GM21515 (cell line): ENCODE measurements around the gene USH2A.
"Not testable (repeated sequence)": the region's sequence is repeated elsewhere in the genome, so short reads cannot be mapped to it uniquely, and the experiment has no call there.

Experiments used
- ATAC-seq: cut with Tn5 transposase; IDR thresholded peaks from one replicate; pipeline ENCODE4 v1.9.1; 2021; ENCODE audit not compliant: unreplicated experiment

USH2A gene

DNA sequence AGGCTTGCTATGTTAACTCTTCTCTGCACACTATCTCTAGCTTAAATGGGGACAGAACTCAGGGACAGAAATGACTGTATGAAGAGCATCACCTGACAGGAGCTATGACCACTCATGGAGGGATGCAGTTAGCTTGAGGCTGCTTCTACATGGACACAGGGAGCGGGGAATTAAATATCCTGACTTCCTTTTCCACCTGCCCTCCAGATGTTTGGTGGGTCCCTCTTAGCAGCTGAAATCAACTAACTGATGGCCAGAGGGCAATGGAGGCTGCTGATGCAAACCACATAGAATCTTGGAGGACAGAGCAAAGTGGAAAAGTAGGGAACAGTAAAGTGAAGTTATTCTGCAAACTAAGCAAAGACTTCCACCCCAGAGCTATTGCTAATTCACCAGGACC is 214.1 kb downstream of the USH2A start:
- ATAC-seq, result no peak

DNA sequence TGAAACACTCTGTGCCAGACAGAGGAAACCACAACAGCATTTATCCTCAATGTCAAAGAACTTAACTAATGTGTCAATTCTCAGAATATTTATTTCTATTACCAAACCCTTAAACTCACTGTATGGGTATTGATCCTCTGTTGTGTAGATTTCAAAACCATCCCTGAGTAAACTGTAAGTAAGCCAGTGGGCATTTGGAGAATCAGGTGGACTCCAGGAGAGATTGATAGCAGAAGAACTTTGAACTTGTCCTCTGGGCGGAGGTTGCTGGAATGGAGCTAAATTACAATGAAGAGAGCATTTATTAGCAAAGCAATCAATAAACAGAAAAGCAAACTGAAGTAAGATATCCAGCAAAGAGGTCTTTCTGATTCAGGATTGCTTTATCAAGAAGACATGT is 216.1 kb downstream of the USH2A start:
- no peak for ATAC-seq

DNA sequence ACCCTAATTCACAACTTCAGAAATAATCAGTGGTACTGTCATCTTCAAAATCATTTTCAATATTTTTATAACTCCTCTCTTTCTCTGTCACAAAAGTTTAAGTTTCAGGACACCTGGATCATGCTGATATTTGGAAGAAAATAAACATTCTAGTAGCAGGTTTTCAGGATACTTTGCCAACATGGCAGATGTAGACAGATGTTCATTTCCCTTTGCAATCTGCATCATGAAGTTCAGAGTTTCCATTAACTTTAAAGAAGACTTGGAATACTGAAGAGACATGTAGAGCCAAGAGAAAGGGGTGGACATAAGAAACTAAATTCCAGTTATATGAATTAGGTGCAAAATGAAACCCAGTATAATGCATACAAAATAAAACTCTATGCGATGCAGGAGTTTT is 218.1 kb downstream of the USH2A start:
- no peak for ATAC-seq

DNA sequence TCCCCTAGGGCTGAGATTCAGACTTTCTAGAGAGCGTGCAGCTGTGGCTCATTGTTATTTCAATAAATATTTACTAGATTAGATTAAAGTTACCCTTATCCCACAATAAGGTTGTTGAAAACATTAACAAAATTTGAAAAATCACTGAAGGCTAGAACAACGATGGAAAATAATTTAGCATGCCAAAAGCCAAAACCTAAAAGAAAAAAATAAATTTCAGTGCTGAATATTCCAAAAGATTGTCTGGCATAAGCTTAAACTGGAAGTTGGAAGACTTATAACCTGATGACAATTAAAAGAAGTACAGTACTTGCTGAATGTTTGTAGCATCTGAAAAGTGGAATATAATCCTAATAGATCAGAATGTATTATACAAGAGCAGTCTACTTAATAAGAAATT is 221.3 kb downstream of the USH2A start:
- no peak for ATAC-seq

DNA sequence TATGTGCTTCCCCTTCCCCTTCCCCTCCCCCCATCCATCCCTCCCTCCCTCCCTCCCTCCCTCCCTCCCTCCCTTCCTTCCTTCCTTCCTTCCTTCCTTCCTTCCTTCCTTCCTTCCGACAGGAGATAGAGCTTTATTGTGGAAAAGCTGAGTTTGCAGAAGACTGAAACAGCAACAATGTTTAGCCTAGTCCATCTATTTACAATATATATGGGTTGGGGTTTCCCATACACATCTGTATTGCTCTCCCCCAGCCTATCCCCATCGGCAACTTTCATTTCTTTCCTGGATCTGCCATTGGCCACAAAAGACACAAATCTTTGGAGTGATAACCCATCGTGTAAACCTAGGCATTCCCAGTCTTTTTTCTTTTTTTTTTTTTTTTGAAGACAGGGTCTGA is 222.3 kb downstream of the USH2A start:
- ATAC-seq, result no peak

DNA sequence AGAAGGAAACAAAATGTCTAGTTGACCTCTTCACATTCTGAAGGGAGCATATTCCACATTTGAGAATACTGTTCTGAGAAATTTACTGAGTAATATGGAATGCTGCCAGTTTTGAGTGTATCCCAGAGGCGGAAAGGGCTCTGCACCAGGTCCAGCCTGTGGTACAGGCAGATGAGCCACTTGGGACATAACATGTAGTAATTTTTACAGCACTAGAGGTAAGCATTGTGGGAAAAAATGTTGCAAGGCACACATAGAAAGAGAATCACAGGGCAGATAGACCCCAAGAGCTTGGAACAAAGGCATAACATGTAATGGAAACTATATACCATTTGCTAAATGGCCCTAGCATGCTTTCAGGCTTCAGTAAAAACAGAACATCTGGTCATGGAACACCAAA is 228.5 kb downstream of the USH2A start:
- no peak for ATAC-seq

DNA sequence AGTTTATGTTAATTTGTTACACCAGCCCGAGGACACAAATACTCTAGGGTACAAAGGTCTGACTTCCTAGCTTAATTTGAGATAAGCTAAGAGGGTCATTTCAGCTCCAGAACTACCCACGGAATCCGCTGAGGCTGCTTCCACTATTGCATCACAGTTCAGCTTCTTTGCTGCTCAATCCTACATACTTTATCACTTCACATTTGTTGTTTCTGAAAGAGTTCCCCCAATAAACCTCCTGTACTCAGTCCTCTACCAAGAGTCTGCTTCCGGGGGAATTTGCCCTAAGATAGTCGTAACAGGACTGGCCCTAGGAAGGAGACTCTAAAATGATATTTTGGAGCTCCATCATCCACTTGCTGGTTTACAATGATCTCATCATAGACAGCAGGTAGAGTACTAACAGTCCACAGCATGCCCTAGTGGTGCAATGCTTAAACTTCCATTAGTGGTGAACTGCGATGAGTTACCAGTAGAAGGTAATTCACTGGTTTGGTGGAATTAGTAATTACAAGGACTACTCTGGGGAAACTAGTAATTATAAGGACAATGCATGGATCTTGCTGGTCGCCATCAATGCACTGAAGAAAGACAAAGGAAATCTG is 229.3 kb downstream of the USH2A start:
- no peak for ATAC-seq

DNA sequence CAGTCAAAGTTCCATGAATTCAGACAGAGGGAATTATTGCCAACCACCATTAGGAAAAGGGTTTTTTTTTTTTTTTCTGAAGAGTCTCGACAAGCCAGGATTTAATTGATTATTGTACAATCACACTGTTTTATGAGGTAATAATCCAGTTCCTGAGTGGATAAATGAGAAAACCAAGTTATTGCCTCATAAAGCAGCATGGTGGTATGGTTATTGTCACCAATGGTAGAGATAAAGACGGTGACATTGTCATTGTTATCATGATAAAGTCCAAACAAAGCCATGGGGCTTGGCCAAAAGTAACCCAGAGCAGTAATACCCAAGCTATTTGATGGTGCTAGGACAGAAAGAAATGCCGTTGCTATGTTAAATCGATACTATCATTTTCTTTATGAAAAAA is 232.8 kb downstream of the USH2A start:
- ATAC-seq, result no peak

DNA sequence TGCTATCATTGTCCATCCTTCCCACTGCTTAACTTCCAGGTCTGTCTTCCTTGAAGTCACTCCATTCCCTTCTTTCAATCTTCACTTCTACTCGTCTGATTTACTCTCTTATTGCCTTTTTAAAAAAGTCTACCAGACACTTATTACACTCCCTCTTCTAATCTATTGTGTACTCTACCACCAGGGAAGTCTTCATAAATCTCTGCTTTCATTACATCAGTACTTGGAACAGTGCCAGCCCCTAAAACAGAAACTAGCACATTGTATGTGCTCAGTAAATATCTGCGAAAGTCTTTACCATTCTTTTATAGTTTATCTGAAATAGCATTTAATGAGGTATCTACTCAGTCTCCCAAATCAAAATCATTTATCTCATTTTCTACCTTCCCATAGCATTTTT is 236.4 kb downstream of the USH2A start:
- no peak for ATAC-seq

DNA sequence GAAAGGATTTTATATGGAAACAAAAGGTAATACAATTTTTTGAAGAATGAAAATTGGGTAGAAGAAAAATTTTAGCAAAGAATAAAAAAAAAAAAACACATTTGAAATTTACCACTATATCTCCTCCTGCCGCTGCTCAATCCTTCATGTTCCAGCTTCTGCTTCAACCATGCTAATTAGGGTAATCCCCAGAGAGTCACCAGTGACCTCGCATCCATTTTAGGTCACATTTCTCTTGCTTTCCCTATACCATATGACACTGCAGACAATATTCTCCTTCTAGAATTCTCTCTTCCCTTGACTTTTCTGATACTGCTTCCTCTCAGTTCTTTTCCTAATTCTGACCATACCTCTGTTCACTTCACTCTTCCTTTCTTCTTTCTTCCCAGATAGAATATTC is 237.1 kb downstream of the USH2A start:
- no peak for ATAC-seq

DNA sequence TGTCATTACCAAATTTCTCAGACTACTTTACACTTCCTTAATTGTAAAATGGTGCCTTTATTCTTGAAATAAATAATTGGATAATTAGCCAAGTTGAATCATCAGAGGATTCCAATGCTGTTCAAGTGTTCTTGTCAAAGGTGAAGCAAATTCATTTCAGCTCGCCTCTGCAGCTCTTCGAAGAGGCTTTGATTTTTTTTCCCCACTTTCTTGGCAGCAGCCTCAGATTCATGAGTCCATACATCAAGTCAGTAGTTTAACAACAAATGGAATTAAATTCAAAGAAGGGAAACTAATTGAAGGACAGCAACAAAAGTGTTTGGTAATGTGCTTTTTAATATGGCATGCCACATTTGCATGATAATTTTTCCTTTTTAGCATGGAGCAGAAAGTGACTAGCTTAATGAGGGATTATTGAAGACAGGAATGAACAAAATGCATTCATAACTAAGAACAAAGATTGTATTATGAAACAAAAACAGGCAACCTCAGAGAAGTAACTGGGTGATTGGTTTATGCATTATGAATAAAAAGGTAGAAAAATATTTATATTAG is 239.0 kb downstream of the USH2A start:
- ATAC-seq, result no peak

DNA sequence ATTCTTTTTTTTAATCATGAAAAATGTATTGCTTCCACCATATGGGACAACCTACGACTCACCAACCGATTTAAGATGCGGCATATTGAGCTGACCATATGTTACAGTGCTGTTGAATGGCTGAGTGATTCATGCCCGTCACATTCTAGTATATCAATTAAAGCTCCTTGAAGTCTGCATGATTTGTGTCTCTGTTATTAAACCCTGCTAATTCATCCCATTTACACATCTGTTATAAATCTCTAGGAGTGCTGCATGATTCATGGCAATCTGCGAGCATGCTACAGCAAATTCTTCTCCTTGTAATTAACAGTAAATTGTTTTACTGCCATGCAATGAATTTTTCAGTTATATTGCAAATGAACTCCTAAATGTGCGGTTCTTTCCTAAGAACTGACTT is 239.8 kb downstream of the USH2A start:
- ATAC-seq, result no peak

DNA sequence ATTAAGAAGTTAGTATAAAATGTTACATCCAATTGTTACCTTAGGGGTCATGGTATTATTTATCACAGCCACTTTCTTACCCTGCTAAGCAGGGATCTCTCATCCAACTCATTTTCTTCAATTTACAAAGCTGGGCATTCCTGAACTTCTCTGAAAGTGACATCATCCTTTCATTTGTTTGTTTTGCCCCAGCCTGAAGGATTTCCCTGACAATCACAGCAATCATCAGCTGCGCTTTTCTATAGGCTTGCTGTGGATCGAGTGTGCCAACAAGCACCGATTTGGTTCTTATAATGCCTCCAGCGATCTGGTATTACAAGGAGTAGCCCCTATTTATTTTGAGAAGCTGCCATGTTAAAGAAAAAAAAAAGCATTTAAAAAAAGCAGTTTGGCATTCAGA is 240.2 kb downstream of the USH2A start:
- no peak for ATAC-seq

DNA sequence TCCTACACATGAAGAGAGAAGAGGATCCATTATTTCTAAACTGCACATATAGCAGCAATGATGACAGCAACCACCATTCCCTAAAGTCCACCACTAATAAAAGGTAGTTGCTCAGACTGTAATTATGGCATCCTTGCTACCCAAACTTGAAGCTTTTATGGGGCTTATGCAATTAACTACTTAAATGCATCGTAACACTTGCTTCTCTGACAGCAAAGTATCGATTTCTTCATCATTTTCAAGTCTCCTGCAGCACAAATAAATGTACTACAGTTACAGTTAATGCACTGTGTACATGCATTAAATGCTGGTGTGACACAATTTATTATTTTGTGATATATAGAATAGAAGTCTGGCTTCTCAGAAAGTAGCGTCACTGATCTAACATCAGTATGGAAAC is 241.7 kb downstream of the USH2A start:
- ATAC-seq, result no peak

DNA sequence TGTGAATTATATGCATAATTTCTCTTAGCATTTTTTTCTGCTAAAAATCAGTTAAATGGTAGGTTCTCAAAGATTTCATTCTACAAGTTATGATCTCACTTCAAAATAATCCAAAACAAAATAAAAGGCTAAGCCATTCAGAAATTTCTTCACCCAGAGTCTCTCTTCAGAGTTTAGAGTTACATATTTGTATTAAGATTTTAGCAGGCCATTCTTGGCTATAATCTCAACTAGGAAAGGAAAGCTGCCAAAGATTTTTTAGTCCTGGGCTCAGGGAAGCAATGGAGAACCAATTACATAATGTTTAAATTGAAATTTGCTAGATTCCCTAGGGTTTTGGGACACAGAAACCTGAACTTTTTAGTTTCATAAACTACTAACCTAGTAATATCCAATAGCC is 245.0 kb downstream of the USH2A start:
- ATAC-seq, result no peak

DNA sequence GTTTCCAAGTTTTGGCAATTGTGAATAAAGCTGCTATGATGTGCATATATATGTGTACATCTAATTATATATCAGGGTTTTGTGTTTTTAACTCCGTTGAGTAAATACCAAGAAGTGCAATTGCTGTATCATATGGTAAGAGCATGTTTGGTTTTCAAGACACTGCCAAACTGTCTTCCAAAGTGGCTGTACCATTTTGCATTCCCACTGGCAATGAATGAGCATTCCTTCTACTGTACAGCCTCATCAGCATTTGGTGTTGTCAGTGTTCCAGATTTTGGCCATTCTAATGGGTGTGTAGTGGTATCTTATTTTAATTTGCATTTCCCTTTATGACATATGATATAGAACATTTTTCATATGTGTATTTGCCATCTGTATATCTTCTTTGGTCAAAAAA is 246.3 kb downstream of the USH2A start:
- no peak for ATAC-seq

DNA sequence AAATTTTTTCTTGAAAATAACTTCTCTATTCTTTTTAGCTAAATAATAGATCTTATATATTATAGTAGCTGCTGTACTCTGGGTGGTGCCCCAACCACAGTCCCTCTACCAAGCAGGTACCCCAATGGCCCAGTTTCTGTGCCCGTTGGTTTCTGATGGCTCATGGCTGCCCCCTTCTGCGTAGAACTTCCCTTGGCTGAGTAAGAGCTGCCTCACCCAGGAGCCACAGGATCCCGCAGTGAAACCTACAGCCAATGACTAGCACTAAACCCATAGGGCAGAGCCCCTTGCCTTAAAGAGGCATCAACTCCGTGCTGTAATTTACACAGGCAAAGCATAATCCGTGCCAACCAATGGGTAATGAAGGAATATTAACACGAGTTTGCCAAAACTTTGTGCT is 247.5 kb downstream of the USH2A start:
- ATAC-seq, result no peak

DNA sequence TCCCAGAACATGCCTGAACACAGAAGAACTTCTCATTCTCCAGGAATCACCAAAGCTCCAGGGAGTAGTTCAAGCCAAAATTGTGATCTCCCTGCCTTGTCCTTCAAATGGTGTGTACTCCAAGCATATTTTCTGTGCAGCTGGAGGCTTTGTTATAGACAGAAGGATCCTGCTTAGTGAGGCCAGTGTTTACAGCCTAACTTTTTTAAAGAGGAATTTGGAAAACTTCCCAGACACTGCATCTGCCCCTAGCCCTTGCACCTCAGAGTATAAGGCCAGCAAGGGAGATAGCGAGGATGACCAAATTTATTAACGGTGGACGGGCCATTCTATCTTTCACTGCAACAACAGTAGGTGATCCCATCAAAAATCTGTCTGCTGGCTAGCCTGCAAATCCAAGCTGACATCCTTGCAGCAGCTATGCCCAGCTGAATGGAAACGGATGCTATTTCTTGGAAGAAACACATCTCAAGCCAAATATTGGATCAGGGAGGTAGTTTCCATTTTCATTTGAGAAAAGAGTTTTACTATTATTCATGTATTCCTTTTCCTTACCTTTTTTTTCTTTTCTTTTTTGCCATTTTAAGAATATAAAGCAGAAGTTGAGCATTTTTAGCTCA is 249.8 kb downstream of the USH2A start:
- no peak for ATAC-seq

DNA sequence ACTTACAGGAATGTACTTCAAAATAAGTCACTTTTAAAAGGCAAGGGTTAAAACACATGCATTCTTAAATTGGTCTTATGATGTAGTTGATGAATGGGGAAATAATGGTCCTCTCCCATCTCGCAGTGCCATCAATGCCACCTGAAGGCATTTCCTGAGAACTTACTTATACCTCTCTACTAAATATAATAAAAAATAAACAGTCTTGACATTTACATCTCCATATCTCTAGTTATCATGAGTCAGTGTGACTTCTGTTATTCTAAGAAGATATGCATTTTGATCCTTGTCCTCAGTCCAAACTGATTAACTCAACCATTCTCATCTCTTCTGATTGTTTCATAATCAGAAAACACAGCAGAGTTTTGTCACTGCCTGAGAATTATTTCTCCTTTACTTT is 253.9 kb downstream of the USH2A start:
- no peak for ATAC-seq

DNA sequence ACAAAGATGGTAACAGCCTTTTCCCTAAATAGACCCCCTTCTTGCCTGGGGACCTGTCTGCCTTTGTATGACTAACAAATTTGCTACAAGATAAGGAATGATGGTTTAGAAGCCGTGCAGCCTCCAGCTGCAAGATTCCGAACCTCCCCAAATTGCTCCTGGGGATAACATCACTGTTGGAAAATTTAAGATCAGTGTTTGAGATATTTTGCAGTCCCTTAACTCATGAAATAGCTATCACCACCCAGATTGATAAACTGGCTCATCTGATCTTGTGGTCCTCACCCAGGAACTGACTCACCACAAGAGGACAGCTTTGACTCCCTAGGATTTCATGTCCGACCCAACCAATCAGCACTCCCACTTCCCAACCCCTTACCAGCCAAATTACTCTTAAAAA is 254.7 kb downstream of the USH2A start:
- no peak for ATAC-seq

DNA sequence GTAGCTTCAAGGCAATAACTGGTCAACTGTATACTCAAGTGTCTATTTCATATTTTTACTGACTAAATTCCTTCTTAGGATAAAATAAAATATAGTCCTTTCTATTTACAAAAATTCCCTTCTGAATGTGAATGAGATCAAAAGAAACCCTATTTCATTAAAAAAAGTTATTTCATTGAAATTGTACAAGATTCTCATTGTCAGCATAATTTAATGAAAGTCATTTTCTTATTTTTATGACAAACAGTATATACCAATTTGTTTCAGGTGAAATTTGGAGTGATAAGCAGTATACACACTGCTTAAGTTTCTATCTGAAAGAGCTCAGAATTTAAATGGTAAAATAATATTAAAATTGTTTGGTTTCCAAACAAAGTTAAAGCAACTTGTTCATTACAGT is 269.2 kb downstream of the USH2A start:
- ATAC-seq, result no peak

DNA sequence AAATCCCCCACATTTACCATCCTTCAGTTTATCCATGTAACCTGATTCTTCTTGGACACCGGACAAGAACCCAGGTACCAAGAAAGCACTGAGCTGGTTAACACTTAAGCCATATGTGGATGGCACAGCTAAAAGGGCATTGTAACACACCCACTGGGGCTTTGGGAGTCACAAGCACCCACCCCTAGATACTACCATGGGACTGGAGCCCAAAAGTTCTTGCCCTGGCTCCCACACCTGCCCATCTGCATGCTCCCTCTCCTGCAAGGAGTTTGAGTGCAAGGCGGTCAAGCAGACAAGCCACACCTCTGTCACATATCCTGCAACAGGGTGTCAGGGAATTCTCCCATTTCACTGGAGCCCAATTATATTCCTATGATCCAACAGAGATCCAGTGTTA is 270.1 kb downstream of the USH2A start:
- no peak for ATAC-seq

DNA sequence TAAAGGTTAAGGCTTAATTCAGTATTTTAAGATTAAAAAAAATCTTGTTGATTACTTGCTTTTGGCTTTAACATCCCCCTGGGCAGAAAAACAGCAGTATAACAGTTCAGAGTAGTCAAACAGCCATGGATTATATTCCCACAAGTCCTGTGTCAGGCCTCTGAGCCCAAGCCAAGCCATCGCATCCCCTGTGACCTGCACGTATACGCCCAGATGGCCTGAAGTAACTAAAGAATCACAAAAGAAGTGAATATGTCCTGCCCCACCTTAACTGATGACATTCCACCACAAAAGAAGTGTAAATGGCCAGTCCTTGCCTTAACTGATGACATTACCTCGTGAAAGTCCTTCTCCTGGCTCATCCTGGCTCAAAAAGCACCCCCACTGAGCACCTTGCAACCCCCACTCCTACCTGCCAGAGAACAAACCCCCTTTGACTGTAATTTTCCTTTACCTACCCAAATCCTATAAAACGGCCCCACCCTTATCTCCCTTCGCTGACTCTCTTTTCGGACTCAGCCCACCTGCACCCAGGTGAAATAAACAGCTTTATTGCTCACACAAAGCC is 277.7 kb downstream of the USH2A start:
- not testable (repeated sequence) for ATAC-seq
